ENCODE results near the gene SPATA20. TPM values are rescaled to one million over a fixed set of nuclear protein-coding genes. Genes with fewer than 3 reads are reported as not detected.
A peak's percentile ranks its signal among the peaks of the same experiment; 100 is the strongest.

SPATA20 gene
- polyA plus RNA-seq (2012; ENCODE audit: insufficient read length, low read depth), result 71.7 TPM

DNA sequence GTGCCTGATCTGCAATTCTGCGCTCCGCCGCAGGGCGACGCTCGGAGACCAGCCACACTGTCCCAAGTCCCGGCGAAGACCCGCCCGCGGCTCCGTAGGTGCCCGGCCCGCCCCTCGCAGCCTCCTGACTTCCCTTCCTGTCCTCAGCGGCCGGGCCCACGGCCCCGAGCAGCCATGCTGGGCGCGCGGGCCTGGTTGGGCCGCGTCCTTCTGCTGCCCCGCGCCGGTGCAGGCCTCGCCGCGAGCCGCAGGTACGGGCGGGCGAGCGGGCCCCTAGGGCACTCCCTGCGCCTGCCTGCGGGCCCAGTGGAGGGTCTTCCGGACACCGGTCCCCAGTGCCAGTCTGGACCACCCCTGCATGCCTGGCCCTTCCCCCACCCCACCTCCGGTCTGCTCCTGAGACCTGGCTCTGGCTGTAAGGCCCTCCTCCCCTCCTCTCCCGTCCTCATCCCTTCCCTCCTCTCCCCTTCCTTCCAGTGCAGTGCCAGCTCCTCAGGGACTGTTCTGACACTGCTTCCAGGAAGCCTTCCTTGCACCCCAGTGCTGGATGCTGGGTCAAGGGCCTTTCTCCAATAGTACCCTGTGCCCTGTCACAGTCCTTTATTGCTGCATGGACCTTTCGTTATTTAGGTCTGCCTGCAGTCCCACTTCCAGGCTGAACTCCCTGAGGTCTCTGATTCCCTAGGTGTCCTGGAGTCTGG is at the start of gene SPATA20:
Gene SPATA20 (plus strand): TSS at position 140 of the 701 bp plus-strand sequence. CDS start 35 bp downstream, at position 175.
- 0 out of 2 replicates have a peak, but pooled peaks have one; percentile 62 for TF ChIP-seq SIN3A (IDR thresholded peaks at IDR 0.05; ENCODE audit: borderline replicate concordance, insufficient read depth, low read length)
- TF ChIP-seq, protein P1, sequence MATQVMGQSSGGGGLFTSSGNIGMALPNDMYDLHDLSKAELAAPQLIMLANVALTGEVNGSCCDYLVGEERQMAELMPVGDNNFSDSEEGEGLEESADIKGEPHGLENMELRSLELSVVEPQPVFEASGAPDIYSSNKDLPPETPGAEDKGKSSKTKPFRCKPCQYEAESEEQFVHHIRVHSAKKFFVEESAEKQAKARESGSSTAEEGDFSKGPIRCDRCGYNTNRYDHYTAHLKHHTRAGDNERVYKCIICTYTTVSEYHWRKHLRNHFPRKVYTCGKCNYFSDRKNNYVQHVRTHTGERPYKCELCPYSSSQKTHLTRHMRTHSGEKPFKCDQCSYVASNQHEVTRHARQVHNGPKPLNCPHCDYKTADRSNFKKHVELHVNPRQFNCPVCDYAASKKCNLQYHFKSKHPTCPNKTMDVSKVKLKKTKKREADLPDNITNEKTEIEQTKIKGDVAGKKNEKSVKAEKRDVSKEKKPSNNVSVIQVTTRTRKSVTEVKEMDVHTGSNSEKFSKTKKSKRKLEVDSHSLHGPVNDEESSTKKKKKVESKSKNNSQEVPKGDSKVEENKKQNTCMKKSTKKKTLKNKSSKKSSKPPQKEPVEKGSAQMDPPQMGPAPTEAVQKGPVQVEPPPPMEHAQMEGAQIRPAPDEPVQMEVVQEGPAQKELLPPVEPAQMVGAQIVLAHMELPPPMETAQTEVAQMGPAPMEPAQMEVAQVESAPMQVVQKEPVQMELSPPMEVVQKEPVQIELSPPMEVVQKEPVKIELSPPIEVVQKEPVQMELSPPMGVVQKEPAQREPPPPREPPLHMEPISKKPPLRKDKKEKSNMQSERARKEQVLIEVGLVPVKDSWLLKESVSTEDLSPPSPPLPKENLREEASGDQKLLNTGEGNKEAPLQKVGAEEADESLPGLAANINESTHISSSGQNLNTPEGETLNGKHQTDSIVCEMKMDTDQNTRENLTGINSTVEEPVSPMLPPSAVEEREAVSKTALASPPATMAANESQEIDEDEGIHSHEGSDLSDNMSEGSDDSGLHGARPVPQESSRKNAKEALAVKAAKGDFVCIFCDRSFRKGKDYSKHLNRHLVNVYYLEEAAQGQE (IDR thresholded peaks at IDR 0.05; ENCODE audit: insufficient read depth in 1 of 2, low read depth in 2 of 2, low read length in 2 of 2), result no peak
- peak; percentile 56 for TF ChIP-seq FOXP2 (optimal IDR thresholded peaks at IDR 0.05; ENCODE audit: borderline replicate concordance, extremely low read depth, extremely low read length, insufficient read depth)
- TF ChIP-seq TAF1 (IDR thresholded peaks at IDR 0.05; ENCODE audit: borderline replicate concordance, insufficient read depth, low read length), result no peak
- TF ChIP-seq POLR2AphosphoS5 (IDR thresholded peaks at IDR 0.05; ENCODE audit: low read depth, low read length), result peak; percentile 88

DNA sequence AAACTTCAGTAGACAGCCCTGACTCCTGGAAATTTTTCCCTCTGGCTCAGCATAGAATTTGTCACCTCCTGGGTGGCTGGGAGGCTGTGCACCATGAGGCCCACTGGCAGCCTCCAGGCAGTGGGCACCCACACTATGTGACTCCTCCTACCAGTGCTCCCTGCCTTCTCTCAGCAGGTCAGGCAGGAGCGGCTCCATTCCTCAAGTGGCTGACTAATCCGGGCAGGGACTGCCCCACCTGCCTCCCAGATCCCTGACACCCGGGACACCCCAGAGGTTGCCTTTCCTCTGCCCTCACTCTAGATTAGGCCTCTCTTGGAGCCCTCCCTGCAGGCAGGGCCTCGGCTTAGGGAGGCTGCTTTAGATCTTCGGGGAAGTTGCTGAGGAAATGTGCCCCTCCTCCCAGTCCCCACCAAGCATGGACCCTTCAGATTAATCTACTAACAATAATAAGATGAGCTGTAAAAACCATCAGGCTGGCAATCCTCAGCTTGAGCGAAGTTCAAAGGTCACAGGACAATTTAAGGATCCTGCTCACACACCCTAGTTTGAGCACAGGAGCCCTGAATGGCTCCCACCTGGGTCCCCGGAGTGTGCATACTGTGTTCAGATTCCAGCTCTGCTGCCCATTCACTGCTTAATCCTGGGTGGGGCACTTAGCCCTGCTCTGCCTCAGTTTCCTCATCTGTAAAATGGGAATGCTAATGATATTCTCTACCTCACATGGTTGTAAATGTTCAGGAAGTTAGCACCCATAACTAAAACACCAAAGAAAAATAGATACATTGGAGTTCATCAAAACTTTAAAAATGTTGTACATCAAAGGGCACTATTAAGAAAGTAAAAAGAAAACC is 48.7 kb upstream of the SPATA20 start:
- TF ChIP-seq POLR2AphosphoS5 (IDR thresholded peaks at IDR 0.05; ENCODE audit: low read depth, low read length) (no peak), SIN3A (IDR thresholded peaks at IDR 0.05; ENCODE audit: borderline replicate concordance, insufficient read depth, low read length) (no peak), TAF1 (IDR thresholded peaks at IDR 0.05; ENCODE audit: borderline replicate concordance, insufficient read depth, low read length) (no peak), FOXP2 (optimal IDR thresholded peaks at IDR 0.05; ENCODE audit: borderline replicate concordance, extremely low read depth, extremely low read length, insufficient read depth) (no peak)
- TF ChIP-seq, protein P1 (IDR thresholded peaks at IDR 0.05; ENCODE audit: insufficient read depth in 1 of 2, low read depth in 2 of 2, low read length in 2 of 2), result no peak

DNA sequence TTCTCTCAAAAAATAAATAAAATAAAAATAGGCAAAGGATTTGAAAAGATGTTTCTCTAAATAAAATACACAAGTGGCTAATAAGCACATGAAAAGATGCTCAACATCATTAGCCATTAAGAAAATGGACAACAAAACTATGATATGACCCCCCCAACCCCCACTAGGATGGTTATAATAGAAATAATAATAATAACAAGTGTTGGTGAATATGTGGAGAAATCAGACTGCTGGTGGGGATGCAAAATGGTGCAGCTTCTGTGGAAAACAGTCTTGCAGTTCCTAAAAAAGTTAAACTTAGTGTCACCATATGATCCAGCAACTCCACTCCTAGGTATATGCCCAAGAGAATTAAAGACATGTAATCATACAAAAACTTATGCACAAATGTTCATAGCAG is 47.7 kb upstream of the SPATA20 start:
- TF ChIP-seq FOXP2 (optimal IDR thresholded peaks at IDR 0.05; ENCODE audit: borderline replicate concordance, extremely low read depth, extremely low read length, insufficient read depth) (no peak), SIN3A (IDR thresholded peaks at IDR 0.05; ENCODE audit: borderline replicate concordance, insufficient read depth, low read length) (no peak), POLR2AphosphoS5 (IDR thresholded peaks at IDR 0.05; ENCODE audit: low read depth, low read length) (no peak), TAF1 (IDR thresholded peaks at IDR 0.05; ENCODE audit: borderline replicate concordance, insufficient read depth, low read length) (no peak)
- TF ChIP-seq, protein P1 (IDR thresholded peaks at IDR 0.05; ENCODE audit: insufficient read depth in 1 of 2, low read depth in 2 of 2, low read length in 2 of 2), result no peak

DNA sequence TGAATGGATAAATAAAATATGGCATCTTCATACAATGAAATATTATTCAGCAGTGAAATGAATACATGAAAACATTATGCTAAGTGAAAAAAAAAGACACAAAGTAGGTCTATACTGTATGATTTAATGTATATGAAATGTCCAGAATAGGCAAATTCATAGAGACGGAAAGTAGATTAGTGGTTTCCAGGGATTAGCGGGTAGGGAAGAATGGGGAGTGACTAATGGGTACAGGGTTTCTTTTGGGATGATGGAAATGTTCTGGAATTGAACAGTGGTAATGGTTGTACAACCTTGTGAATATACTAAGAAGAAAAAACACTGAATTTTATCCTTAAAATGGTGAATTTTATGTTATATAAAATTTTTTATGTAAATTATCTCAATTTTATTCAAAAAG is 47.3 kb upstream of the SPATA20 start:
- TF ChIP-seq POLR2AphosphoS5 (IDR thresholded peaks at IDR 0.05; ENCODE audit: low read depth, low read length) (no peak), SIN3A (IDR thresholded peaks at IDR 0.05; ENCODE audit: borderline replicate concordance, insufficient read depth, low read length) (no peak), FOXP2 (optimal IDR thresholded peaks at IDR 0.05; ENCODE audit: borderline replicate concordance, extremely low read depth, extremely low read length, insufficient read depth) (no peak)

DNA sequence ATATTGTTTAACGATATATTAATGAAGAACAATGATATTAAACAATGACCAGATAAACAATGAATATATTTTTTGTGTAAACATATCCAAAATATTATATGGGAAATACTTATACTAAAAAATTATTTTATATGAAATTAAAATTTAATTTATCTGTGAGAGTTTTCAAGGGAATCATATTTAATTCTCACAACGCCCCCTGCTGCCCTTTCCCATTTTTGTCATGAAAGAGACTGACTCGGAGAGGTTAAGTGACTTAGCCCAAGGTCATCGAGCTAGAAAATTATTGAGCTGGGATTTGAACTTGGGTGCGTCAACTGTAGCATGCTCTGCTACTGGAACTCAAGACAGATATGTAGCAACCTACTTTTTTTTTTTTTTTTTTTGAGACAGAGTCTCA is 45.9 kb upstream of the SPATA20 start:
- TF ChIP-seq POLR2AphosphoS5 (IDR thresholded peaks at IDR 0.05; ENCODE audit: low read depth, low read length) (no peak), FOXP2 (optimal IDR thresholded peaks at IDR 0.05; ENCODE audit: borderline replicate concordance, extremely low read depth, extremely low read length, insufficient read depth) (no peak), TAF1 (IDR thresholded peaks at IDR 0.05; ENCODE audit: borderline replicate concordance, insufficient read depth, low read length) (no peak), SIN3A (IDR thresholded peaks at IDR 0.05; ENCODE audit: borderline replicate concordance, insufficient read depth, low read length) (no peak)
- TF ChIP-seq, protein P1 (IDR thresholded peaks at IDR 0.05; ENCODE audit: insufficient read depth in 1 of 2, low read depth in 2 of 2, low read length in 2 of 2), result no peak
